MM.1S (cell line): Measurements from ENCODE around the gene DLX4.

ENCODE experiments used
- EZH2 ChIP-seq: fragments of 300-600 bp; sonication (generic); optimal IDR thresholded peaks from 2 replicates; pipeline ENCODE3; 2017; ENCODE audit warnings: low read depth, mild to moderate bottlenecking, antibody characterized with exemption, low read length, mixed read lengths
- TF ChIP-seq, protein P1 (sequence below): fragments of 300-600 bp; sonication (generic); IDR thresholded peaks from 2 replicates; pipeline ENCODE4 v1.5.1; 2016; ENCODE audit warnings: antibody characterized with exemption, low read length, mixed read lengths

DNA sequence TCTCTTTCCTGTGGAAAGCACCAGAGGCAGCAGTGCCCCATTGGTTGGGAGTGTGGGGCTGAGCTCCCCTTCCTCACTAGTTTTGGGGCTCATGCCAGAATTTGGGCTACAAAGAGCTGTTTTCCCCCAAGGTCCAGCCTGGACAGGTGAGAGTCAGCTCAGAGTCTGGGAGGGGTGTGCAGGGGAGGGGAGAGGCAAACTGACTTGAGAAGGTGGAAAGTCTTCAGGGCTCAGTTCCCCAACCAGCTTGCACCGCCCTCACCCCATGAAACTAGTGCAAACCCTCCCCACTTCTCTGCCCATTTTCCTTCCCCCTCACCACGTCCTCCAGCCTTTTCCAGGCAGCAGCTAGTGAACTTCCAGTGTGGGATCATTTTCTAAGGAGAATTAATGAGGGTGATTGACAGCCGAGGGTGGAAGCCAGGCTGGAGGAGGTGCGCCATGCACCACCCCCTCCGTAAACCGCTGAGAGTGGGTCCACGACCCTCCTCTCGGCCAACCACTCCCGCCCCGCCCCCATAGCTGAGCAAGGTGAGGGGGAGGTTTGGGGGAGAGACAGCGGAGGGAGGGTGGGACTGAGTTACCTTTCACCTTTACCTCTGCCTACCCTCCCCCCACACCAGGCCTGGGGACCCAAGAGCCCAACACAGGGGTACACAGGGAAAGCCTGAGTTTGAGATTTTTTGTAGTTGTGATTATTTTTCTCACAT is 6.2 kb upstream of the DLX4 start:
- TF ChIP-seq, protein P1, sequence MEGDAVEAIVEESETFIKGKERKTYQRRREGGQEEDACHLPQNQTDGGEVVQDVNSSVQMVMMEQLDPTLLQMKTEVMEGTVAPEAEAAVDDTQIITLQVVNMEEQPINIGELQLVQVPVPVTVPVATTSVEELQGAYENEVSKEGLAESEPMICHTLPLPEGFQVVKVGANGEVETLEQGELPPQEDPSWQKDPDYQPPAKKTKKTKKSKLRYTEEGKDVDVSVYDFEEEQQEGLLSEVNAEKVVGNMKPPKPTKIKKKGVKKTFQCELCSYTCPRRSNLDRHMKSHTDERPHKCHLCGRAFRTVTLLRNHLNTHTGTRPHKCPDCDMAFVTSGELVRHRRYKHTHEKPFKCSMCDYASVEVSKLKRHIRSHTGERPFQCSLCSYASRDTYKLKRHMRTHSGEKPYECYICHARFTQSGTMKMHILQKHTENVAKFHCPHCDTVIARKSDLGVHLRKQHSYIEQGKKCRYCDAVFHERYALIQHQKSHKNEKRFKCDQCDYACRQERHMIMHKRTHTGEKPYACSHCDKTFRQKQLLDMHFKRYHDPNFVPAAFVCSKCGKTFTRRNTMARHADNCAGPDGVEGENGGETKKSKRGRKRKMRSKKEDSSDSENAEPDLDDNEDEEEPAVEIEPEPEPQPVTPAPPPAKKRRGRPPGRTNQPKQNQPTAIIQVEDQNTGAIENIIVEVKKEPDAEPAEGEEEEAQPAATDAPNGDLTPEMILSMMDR, result no peak
- no peak for TF ChIP-seq EZH2
